A549 (cell line): ENCODE data around the gene BAG5. TPM values are rescaled to one million over a fixed set of nuclear protein-coding genes. Genes with fewer than 3 reads are reported as not detected.

ENCODE experiments used
- ATAC-seq, 2 experiments: fragments of 200-7000 bp in 1 of 2; fragments of >200 bp in 1 of 2; cut with Nextera tagmentation in 1 of 2; cut with Tn5 transposase in 1 of 2; 3 replicates each; pipeline versions ENCODE4 v1.8.0 to v1.9.1; 2018 to 2020; ENCODE audit warnings: mild to moderate bottlenecking in 1 of 2, moderate library complexity in 1 of 2
- CTCF ChIA-PET: fragments of 300-600 bp; sonication (Branson Sonifier 250); formaldehyde crosslinking; extraction: SDS; loops from one replicate; lab custom pipeline; 2021; ENCODE audit warnings: antibody characterized with exemption, inconsistent platforms; lab: Yijun Ruan, JAX
- POLR2A ChIA-PET: fragments of 350-600 bp; formaldehyde crosslinking; extraction: SDS; loops from one replicate; lab custom pipeline; 2021; ENCODE audit warnings: antibody characterized with exemption, inconsistent platforms; lab: Yijun Ruan, JAX
- DNase-seq, 2 experiments: peaks; one replicate each; pipeline versions ENCODE4 v3.0.0 to v3.0.0-alpha.2; 2011 to 2016; ENCODE audit warnings: low read depth in 1 of 2, low spot score in 1 of 2
- FAIRE-seq: peaks from 2 replicates; lab custom pipeline; 2011; peaks lifted over from hg19 to GRCh38; lab: Jason Lieb, UNC
- H3K27ac ChIP-seq, 2 experiments: fragments of >200 bp; sonication (Bioruptor Twin); formaldehyde crosslinking; 3 replicates each; pipeline ENCODE4 v1.5.1; 2016 to 2017
- H3K4me1 ChIP-seq: fragments of >200 bp; sonication (Bioruptor Twin); formaldehyde crosslinking; 3 replicates; pipeline ENCODE4 v1.6.1; 2016
- H3K4me2 ChIP-seq: fragments of >200 bp; sonication (Bioruptor Twin); formaldehyde crosslinking; 3 replicates; pipeline ENCODE4 v1.6.1; 2016
- H3K4me3 ChIP-seq: fragments of >200 bp; sonication (Bioruptor Twin); formaldehyde crosslinking; 3 replicates; pipeline ENCODE4 v1.5.1; 2016
- H3K9me3 ChIP-seq: fragments of >200 bp; sonication (Bioruptor Twin); formaldehyde crosslinking; 3 replicates; pipeline ENCODE4 v1.6.1; 2016
- BCL3 ChIP-seq: fragments of >200 bp; sonication (Bioruptor Twin); formaldehyde crosslinking; IDR thresholded peaks from 3 replicates; pipeline ENCODE4 v1.6.1; 2016
- BHLHE40 ChIP-seq: IDR thresholded peaks from 2 replicates; pipeline ENCODE4 v1.6.1; 2012; ENCODE audit warnings: low read depth, low read length, inconsistent platforms
- CBX8 ChIP-seq: fragments of 200-600 bp; sonication (generic); IDR thresholded peaks from 2 replicates; pipeline ENCODE4 v1.6.1; 2016
- CEBPB ChIP-seq, 2 experiments: fragments of >200 bp in 1 of 2; sonication (Bioruptor Twin) in 1 of 2; formaldehyde crosslinking in 1 of 2; IDR thresholded peaks; 2 replicates each; pipeline ENCODE4 v1.6.1; 2012 to 2016
- CTCF ChIP-seq: fragments of >200 bp; sonication (Bioruptor Twin); formaldehyde crosslinking; IDR thresholded peaks from 3 replicates; pipeline ENCODE4 v1.5.1; 2016
- EHMT2 ChIP-seq: fragments of 200-600 bp; sonication (generic); IDR thresholded peaks from 2 replicates; pipeline ENCODE4 v1.6.1; 2016; ENCODE audit warnings: antibody characterized with exemption, low read depth, mild to moderate bottlenecking, moderate library complexity
- ELK1 ChIP-seq: fragments of 150-350 bp; IDR thresholded peaks from 2 replicates; pipeline ENCODE4 v1.6.1; 2014; ENCODE audit warnings: low read depth, mild to moderate bottlenecking, low read length
- FOXS1 ChIP-seq: fragments of 250-450 bp; sonication (Bioruptor Pico); IDR thresholded peaks from 2 replicates; pipeline ENCODE4 v1.5.0; 2020; ENCODE audit warnings: mild to moderate bottlenecking, moderate library complexity
- GATA3 ChIP-seq: IDR thresholded peaks from 2 replicates; pipeline ENCODE4 v1.6.1; 2012; ENCODE audit warnings: borderline replicate concordance
- HDAC2 ChIP-seq: fragments of 200-600 bp; sonication (generic); IDR thresholded peaks from 2 replicates; pipeline ENCODE4 v1.6.1; 2016
- HMGXB4 ChIP-seq: fragments of 250-450 bp; sonication (Bioruptor Pico); IDR thresholded peaks from 2 replicates; pipeline ENCODE4 v1.5.0; 2021; ENCODE audit warnings: mild to moderate bottlenecking, moderate library complexity, borderline replicate concordance
- HOXB5 ChIP-seq: fragments of 250-450 bp; sonication (Bioruptor Pico); IDR thresholded peaks from 2 replicates; pipeline ENCODE4 v1.5.0; 2020; ENCODE audit warnings: mild to moderate bottlenecking, moderate library complexity
- JUN ChIP-seq, 2 experiments: fragments of >200 bp; sonication (Bioruptor Twin); formaldehyde crosslinking; IDR thresholded peaks; 2 replicates in 1 of 2; 3 replicates in 1 of 2; pipeline ENCODE4 v1.6.1; 2016 to 2017
- NR3C1 ChIP-seq: fragments of >200 bp; sonication (Bioruptor Twin); formaldehyde crosslinking; IDR thresholded peaks from 3 replicates; pipeline ENCODE4 v1.6.1; 2017
- POLR2AphosphoS2 ChIP-seq: conservative IDR thresholded peaks from 2 replicates; pipeline ENCODE4 v1.6.1; 2012; ENCODE audit warnings: low read length, improper control_type of control experiment, inconsistent platforms
- RARB ChIP-seq: fragments of 250-450 bp; sonication (Bioruptor Pico); IDR thresholded peaks from 2 replicates; pipeline ENCODE4 v1.8.0; 2021; ENCODE audit warnings: mild to moderate bottlenecking, moderate library complexity
- RCOR1 ChIP-seq: fragments of 150-350 bp; IDR thresholded peaks from 2 replicates; pipeline ENCODE4 v1.6.1; 2014; ENCODE audit warnings: antibody characterized with exemption, low read length, low read depth
- TP53 ChIP-seq: fragments of 250-450 bp; sonication (Bioruptor Pico); IDR thresholded peaks from 2 replicates; pipeline ENCODE4 v1.5.0; 2021; ENCODE audit warnings: mild to moderate bottlenecking, moderate library complexity
- ZC3H11A ChIP-seq: fragments of 450-650 bp; IDR thresholded peaks from 2 replicates; pipeline ENCODE4 v1.6.1; 2014; ENCODE audit warnings: antibody characterized with exemption, mild to moderate bottlenecking
- ZFP36 ChIP-seq: fragments of 450-650 bp; IDR thresholded peaks from 2 replicates; pipeline ENCODE4 v1.6.1; 2014; ENCODE audit warnings: borderline replicate concordance; ENCODE audit not compliant: partially characterized antibody
- WGBS: methylation state at CpG from one replicate; pipeline ENCODE4 v1.1.6; 2017; ENCODE audit errors: missing lambda C conversion rate; 5-methylcytosine and 5-hydroxymethylcytosine counted together
- polyA plus RNA-seq, 4 experiments: library from polyadenylated mRNA; depleted of rRNA in 3 of 4; stranded (reverse); fragments of >200 nt; fragmentation: RNase III in 1 of 4; extraction: RNeasy Plus Mini Kit Qiagen cat#74134 plus additional on column Dnase treatment in 1 of 4; gene quantifications; 2 replicates in 3 of 4; 3 replicates in 1 of 4; pipeline ENCODE4 v1.2.3, GENCODE V29; 2011 to 2017
- TF ChIP-seq, protein P1 (sequence below): fragments of 450-650 bp; IDR thresholded peaks from 2 replicates; pipeline ENCODE4 v1.6.1; 2014; ENCODE audit warnings: antibody characterized with exemption

BAG5 gene
- polyA plus RNA-seq, 2 of the 4 experiments (the other 2 are of a cell fraction) = 20.8 to 24.8 TPM

DNA sequence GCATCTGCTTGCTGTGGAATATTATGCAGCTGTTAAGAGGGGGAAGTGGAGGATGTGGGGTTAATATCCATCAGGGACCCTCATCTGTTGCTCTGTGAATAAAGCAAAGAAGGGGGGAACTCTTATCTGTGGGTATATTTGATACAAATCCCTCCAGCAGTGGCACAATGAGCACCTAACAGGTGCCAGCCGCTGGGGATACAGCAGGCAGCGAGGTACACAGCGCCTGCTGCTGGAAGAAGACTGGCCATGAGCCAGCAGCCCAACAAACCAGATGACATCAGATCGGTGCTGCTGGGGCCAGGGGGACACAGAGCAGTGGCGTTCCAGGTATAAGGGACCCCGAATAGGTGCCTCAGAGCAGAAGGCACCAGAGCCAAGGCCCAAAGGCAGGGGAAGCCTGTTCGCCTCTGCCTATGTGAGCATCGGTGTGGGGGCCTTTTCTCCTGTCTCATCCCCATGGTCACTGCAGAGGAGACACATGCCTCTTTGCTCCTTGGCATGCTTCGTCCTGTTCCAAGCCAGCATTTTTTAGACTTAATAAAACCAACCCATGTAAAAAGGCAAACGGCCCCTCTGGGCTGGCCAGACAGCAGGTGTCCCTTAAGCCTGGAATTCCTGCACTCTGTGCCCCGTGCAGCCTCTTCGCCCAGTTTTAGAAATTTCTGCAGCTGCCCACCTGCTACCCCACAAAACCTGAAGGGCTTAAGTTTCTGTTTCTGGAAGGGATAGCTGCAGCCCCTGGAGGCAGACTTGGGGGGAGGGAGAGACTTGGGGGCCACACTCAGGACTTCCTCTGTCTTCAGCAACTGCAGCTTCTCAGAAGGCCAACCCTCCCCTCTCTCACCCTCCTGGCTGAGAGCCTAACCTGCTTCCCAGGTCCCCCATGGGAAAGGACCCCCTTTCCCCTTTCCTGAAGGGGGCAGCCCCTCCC is 38.2 kb downstream of the BAG5 start:
- WGBS = 82% methylated on average over 11 of the region's 12 CpGs
- peak overlapping the region; percentile 56; the same call in 1 of the 3 replicates for H3K4me2 ChIP-seq
- ChIA-PET POLR2A (no interaction called here), CTCF (interaction anchor here (7.3 to 10.0 kb wide), 2 partner anchors 17 to 22 kb away, joined by 97 to 489 read pairs; partner anchors contain the start of gene TRMT61A)
- no peak overlapping the region for H3K4me3 ChIP-seq
- H3K4me1 ChIP-seq = peaks cover 63% of the 10 kb centered on the region
- DNase-seq (no peak), FAIRE-seq (no peak), ATAC-seq (no peak)
- no peaks in the 10 kb centered on the region for H3K9me3 ChIP-seq
- peak overlapping the region; percentile 5 to 94; a peak in 1 of 6 replicates for H3K27ac ChIP-seq
- TF ChIP-seq, protein P1, sequence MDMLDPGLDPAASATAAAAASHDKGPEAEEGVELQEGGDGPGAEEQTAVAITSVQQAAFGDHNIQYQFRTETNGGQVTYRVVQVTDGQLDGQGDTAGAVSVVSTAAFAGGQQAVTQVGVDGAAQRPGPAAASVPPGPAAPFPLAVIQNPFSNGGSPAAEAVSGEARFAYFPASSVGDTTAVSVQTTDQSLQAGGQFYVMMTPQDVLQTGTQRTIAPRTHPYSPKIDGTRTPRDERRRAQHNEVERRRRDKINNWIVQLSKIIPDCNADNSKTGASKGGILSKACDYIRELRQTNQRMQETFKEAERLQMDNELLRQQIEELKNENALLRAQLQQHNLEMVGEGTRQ = no peak
- TF ChIP-seq CTCF (0 out of 3 replicates have a peak, but pooled peaks have one; percentile 8), ELK1 (no peak)

GRCh38 chr14:103523575-103523954 is 38.9 kb downstream of the BAG5 start:
- Histone ChIP-seq H3K4me3 (no peak overlapping the region), H3K9me3 (no peaks in the 10 kb centered on the region), H3K27ac (no peak overlapping the region; a peak in 1 of 6 replicates), H3K4me1 (peaks cover 70% of the 10 kb centered on the region), H3K4me2 (peak overlapping the region; percentile 100; the same call in 2 of the 3 replicates)
- 82% methylated on average over 10 of the region's 10 CpGs for WGBS
- no peak for DNase-seq
- POLR2A ChIA-PET = no interaction called here
- CTCF ChIA-PET = interaction anchor here (7.3 to 10.0 kb wide), 2 partner anchors 17 to 22 kb away, joined by 97 to 489 read pairs; partner anchors contain the start of gene TRMT61A
- ATAC-seq = no peak
- no peak for TF ChIP-seq BHLHE40
- no peak for TF ChIP-seq BCL3
- no peak for TF ChIP-seq TP53
- no peak for TF ChIP-seq RCOR1
- no peak for TF ChIP-seq FOXS1 (CRISPR knock-in tag)
- TF ChIP-seq ZFP36 = no peak
- no peak for TF ChIP-seq NR3C1
- no peak for TF ChIP-seq RARB (CRISPR knock-in tag)
- no peak for TF ChIP-seq HMGXB4
- TF ChIP-seq JUN (IDR thresholded peaks at IDR 0.05) = no peak
- no peak for TF ChIP-seq EHMT2
- TF ChIP-seq HDAC2 = no peak
- no peak for TF ChIP-seq GATA3
- TF ChIP-seq ZC3H11A = no peak
- TF ChIP-seq POLR2AphosphoS2 = no peak
- TF ChIP-seq, protein P1 = no peak
- no peak for TF ChIP-seq CBX8
- TF ChIP-seq CEBPB (IDR thresholded peaks at IDR 0.05) = no peak
- no peak for TF ChIP-seq HOXB5
- FAIRE-seq = no peak
